ENCODE results near the gene FBL.

Gene FBL

DNA sequence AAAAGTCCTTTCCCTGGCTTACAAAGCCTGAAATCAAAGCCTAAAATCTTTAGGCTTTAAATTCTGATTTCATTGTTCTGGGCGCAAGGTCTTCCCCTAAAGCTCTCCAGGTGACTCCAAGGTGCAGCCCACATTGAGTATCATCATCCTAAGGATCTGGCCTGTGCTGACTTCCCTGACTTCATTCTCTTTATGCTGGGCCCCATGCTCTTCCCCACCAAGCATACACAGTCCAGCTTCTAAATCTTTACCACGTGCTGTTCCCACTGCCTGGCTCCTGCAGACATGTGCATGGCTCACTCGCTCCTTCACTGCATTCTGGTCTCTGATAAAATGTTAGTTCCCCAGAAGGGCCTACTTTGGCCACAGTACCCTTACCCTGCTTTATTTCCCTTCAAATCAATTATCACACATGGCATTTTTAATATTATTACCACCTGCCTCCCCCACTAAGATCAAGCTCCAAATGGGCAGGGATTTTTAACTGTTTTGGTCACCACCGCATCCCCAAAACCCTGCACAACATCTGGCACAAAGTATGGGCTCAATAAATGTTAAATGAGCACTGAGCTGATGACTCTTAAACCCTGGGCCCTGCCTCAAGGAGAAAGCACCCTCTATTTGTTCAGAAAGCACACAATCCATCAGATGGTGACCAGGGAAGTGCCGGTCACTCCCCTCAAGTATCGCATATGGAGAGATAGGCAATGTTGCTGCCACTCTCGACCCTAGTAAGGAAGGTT is 3.3 kb downstream of the FBL start:
- DNase-seq (ENCODE audit: low read depth), result no peak

DNA sequence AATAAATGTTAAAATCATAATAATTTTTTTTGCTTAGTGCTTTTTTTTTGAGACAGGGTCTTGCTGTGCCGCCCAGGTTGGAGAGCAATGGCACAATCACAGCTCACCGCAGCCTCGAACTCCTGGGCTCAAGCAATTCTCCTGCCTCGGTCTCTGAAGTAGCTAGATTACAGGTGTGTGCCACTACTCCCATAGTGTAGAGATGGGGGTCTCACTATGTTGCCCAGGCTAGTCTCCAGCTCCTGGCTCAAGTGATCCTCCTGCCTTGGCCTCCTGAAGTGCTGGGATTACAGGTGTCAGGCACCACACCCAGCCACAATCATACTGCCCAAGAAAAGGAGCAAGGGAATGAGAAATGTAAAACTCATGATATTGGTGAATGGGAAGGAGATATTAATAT is 5.1 kb downstream of the FBL start:
- DNase-seq (ENCODE audit: low read depth), result no peak

DNA sequence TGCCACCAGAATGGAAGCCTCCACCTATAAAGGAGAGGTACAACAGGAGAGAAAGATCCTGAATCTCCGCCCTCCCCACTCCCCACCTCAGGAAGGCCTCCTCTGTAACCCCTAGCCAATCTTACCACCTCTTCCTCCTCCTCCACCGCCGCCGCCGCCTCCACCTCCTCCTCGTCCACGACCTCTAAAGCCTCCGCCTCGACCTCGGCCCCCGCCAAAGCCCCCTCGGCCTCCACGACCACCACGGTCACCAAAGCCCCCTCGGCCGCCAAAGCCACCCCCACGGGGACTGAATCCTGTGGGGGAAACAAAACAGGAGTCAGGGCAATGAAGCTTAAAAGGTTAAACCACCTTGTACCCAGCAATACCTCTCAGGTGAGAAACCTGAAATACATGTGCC is 5.7 kb downstream of the FBL start:
- no peak for DNase-seq (ENCODE audit: low read depth)

DNA sequence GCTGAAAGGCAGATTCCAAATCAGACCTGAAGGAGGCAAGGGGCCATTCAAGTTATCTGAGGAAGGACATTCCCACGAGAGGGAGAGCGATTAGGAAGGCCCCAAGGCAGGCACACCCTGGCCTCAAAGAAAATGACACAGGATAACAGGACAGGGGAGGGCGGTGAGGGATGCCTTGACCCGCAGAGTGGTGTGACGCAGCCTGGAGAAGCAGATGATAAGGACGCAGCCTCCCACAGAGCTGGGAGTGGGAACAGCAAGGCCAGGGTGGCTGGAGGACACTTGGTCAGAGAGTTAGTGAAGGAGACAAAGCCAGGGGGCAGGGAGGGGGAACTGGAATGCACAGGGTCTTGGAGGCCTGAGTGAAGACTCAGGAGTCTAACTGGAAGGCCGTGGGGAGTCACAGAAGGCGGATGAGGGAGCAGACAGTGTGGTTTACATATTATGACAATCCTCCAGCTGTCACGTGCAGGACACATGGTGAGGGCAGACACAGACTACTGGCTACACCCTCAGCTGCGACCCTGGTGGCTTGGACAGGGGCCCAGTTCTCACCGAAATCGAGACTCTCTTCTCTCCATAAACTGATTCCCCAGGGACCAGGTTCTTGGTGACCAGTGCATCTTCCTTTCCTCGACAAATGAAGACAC is 6.4 kb downstream of the FBL start:
- DNase-seq (ENCODE audit: low read depth), result no peak

DNA sequence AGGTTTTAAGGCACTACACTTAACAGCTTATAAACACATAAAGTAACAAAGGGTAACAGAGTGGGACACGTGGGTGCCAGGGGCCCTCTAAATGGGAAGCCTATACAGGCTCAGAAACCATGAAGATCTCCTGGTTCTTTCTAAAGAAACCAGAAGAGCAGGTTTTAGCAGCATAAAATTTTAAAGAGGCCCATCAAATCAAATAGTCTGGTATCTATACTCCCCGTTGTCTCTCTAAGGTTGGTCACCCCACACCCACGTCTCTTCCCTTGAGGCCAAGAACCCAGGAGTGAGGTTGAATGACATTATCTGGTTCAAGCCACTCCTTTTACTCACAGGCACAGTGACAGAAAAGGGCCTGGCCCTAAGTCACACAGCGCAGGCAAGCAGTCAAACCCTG is 7.6 kb downstream of the FBL start:
- no peak for DNase-seq (ENCODE audit: low read depth)

DNA sequence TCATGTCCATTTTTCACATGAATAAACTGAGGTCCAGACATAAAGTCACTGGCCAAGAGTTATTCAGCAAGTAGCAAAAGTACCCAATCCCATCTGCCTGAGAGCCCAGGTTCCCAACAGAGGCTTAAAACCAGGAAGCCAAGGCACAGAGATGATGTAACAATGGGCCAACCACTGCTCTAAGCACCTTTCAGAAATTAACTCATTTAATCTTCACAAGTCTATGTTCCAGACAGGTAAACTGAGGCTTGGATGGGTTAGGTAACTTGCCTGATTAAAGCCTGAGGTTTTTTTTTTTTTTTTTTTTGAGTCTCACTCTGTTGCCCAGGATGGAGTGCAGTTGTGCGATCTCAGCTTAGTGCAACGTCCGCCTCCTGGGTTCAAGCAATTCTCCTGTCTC is 8.2 kb downstream of the FBL start:
- DNase-seq (ENCODE audit: low read depth), result no peak

DNA sequence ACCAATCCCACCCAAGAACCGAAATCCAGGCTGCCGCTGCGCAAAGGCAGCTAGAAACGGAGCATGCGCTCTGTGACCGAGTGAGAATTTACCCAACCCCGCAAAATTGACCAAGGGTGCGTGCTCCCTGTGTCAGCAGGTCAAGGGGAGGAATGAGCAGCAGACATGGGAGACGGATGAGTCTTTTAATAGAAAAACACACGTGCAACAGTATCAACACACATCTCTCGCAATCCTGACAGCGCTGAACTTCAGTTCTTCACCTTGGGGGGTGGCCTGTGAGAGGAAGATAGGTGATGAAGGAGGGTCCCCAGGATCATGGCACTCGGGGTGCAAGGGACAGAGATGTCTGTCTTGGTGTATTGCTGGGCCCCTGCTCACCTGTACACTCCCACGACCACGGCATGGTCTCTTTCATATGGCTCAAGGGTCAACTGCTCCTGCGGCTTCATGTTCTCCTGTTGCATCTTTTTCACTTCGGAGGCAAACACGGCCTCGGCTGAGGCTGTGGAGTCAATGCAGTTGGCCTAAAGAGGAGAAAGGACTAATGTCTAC is 11.8 kb downstream of the FBL start:
- no peak for DNase-seq (ENCODE audit: low read depth)

DNA sequence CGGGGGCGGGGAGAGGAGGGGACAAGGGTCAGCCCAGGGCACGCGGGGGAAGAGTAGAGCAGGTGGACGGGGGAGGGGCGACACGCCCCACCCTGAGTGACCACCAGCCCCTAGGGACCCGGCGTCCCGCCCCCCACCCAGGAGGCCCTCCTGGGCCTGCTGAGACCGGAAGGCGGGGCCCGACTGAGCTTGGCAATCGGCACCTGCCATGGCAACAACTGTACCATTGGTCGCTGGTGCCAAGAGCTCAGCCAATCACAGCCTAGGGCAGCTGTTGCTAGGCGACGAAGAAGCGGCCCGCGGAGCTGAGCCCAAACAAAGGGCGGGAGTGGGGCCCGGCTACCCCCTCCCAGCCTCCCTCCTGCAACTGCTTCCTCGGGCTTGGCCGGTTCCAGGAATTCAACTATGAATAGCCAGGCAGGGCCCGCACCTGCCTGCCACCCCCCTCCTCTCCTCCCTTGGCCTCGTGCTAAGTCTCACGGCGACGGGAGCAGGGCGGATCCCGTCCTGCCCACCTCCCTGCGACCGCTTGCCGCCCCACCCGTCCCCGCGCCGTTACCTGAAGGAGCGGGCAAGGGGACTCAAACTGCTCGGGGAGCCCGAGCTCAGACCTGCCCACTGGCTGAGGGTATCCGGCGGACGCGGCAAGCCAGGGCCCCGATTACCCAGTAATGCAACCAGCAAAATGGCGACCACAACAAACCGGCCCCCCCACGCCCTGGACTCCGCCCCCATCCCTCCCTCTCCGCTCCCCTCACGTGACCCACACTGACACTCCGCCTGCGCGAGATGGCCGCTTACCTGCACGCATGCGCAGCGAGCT is 12.5 kb downstream of the FBL start, which contains the start of gene DYRK1B:
Gene DYRK1B (minus strand): TSS at position 699 of the 823 bp plus-strand sequence. CDS start 2,295 bp downstream, outside the sequence.
- DNase-seq (ENCODE audit: low read depth), result peak; percentile 92

DNA sequence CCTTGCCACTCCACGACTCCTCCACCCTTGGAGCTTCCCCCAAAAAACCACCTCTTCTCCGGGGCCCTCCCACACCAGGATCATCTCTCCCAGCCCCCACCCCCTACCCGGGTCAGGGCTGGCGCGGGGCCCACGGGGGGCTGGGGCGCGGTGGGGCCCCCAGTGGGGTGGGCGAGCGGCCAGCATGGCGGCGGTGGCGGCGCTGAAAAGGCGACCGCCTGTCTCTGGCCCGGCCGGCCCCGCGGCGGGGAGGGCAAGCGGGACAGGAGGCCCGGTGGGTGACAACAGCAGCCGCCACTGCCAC is 13.1 kb downstream of the FBL start:
- DNase-seq (ENCODE audit: low read depth), result no peak

DNA sequence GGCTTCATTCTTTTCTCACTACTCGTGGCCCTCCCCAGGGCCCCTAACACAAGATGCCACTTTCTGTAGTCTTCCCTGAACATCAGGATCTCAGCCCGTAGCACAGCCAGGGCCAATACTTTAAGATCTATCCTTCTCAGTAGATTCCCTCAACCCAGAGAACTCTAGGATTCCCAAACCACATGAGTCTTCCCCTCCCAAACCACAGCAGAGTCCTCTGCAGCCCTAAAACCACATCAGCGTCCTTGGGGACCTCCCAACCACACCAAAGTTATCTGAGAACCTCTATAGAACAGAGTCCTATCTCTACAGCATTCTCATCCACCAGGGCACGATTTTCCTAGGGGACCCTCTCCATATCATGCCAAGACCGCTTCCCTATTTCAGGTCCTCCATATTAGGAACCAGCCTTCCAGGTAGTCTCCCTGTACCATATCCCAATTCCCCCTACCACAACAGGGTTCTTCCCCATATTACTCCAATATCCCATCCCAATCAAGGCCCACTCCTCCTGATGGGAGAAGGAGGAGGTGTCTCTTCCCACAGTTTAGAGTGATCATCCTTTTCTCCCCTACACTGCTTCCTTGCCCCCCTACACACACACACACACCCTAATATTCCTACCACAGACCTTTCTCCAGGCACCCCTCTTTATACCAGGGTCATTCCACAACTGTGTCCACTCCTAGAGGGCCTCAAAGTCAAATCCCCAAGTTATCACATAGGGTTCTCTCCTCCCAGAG is 13.7 kb downstream of the FBL start:
- no peak for DNase-seq (ENCODE audit: low read depth)

DNA sequence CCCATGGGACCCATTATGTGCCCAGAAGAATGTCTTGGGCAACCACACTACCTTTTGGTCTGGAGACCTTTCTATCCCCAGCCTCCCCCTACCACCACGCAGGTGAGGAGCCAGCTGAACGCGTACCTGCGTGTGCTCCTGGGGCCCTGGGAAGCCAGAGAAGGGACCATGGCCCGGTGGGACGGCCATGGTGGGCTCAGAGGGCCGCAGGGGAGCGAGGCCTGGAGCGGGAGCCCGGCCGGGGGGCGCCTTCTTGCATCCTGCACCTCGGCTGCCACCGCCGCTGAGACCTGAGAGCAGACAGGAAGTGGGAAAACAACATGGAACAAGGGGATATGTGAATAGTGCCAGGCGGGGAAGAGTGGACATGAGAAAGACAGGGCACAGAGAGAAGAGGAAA is 14.5 kb downstream of the FBL start:
- DNase-seq (ENCODE audit: low read depth), result no peak

DNA sequence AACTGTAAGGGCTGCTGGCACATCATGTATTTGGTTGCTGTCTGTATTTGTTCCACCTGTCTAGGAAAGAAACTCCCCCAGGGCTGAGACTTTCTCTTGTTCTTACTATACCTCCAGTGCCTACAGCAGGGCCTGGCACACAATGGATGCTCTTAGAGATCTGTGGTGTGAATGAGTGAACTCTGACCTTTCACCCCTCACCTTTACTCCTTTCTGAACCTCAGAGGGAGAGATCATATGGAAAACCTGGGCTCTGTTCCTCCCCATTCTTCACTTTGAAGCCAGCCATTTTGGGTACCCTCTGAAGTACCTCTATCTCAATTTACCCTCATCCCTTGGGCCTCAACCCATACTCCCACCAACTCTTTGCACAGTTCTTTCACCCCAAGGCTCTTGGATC is 15.3 kb downstream of the FBL start:
- no peak for DNase-seq (ENCODE audit: low read depth)

DNA sequence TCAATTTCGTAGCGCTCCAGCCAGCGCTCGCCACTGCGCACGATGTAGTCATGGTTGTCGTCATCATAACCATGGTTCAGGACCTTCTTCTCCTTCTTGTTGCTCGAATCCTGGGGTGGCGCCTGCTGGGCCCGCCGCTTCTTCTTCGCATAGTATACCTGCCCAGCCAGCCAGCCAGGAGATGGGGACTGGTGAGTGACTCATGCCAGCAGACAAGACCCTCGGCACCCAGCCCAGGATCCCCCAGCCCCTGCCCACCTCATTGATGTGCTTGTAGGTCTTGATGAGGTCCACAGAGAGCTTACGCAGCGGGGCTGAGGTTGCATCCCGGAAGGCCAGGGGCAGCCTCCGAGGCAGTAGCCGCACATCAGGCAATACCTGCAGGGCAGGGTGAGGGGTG is 15.8 kb downstream of the FBL start:
- DNase-seq (ENCODE audit: low read depth), result no peak

DNA sequence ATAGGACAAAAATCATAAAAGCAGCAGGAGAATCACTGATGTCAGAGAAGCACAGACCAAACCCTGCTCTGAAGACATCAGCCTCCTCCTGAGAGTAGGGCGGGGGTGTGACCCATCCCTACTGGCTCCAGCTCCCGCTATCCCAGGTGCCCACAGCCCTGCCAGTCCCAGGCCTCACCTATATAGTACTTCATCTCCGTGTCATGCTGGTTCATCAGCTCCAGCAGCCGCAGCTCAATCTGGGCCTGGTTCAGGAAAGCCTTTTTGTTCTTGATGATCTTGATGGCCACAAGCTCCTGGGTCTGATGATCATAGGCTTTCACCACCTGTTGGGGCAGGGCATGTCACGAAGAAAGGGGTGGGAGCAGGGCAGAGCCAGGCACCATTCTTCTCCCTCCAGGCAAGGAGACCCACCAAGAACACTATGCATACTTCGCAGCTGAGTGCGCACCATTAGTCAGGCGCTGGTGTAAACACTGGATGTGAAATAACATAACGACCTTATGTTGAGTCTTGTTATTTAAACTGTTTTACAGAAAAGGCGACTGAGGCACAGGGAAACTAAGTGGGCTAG is 16.4 kb downstream of the FBL start:
- DNase-seq (ENCODE audit: low read depth), result no peak

DNA sequence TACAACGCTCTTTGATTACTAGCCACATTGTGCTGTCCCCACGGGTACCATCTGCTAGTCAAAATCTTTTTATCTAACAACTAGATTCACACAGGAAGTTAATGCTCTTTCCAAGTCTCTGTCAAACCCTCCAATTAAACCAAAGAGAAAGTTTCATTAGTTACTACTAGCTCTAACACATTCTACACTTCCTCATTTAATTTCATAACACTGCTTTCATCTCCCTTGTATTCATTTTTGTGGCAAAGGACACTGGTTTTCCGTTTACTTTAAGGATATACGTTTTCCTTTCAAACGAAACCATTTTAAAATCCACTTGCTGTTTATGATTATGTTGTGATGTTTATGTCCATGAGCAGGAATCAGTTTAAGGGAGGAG is 17.5 kb downstream of the FBL start:
- DNase-seq (ENCODE audit: low read depth), result no peak

DNA sequence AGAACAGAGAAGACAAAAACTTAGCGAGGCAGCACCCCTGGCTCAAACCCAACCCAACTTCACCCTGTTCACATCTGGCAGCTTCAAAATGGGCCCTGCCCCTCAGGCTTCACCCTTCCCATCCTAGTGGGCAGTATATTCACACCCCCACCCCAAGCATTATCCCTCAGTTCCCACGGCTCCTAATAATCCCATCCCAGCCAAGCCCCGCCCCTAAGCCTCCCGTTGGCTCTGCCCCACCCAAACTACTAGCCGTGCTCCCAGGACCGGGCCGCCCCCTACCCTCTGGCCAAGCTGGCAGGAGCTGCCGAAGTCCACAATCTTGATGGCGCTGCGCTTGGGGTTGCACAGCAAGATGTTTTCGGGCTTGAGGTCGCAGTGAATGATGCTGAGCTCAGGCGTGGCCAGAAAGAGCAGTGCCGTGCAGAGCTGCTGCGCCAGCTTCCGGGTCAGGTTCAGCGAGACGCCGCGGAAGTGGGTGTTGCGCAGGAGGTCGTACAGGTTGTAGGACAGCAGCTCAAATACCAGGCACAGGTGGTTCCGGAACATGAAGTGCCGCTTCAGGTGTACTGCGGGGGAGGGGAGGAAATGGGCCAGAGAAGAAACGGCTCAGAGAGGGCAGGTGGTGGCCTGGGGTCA is 18.0 kb downstream of the FBL start:
- DNase-seq (ENCODE audit: low read depth), result no peak

DNA sequence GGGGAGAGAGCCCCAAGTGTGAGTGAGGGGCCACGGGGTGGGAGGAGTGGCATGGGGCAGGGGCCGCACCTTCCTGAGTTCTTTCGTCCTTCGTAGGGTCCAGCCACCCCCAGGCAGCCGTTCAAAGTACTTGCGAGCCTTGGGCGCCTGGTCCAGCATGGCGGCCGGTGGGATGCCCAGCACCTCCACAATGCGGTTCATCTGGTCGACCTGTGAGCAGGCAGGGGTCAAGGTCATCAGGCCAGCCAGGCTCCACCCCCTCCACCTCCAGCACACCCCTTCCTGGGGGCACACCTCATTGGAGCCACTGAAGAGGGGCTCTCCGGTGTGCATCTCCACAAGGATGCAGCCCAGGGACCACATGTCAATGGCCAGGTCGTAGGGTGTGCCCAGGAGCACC is 19.0 kb downstream of the FBL start:
- DNase-seq (ENCODE audit: low read depth), result no peak

DNA sequence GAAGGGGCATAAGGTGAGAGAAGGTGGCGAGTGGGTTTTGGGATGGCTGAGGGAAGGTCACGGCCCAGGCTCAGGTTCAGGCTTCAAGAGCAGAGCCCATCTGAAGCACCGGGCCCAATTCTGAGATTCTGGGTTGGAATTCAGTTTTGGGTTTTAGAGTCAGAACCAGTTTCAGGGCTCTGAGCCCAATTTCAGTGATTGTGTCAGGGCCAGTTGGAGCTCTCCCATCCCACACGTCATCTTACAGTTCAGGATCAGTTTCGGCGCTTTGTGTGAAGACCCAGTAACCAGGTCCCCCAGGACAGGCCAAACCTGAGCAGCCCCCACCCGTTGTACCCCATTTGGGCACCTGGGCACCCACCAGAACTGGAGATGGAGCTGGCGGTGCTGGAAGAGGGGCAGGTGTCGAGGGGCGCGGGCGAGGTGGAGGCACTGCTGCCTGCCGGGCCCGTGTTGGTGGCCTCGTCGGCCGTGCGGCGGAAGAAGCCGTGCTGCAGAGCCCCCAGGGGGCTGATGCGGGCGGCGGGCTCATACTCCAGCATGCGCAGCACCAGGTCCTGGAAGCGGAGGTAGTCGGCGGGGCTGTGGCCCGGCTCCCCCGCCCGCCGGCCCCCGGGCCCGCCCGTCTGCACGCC is 19.8 kb downstream of the FBL start:
- no peak for DNase-seq (ENCODE audit: low read depth)

DNA sequence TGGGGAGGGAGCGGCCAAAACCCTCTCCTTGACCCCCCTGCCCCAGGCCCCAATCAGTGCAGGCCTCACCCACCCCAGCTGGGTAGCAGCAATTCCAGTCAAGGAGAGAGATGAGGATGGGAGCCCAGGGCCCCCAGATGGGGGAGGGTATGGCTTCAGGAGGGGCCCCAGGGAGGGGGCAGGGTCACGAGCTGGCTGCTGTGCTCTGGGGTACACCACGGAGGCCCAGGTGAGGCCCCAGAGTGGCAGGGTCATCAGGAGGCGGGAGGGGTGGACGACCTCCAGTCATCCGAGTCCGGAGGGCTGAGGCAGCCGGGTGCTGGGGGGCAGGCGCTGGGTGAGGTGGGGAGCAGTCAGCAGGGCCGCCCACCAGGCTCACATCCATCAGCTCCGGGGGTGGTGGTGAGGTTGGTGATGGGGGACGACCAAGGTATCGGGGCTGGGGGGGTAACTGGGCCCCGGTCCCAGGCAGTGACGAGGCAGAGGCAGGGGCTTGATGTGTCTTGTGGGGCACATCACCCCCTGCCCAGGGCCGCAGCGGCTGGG is 20.6 kb downstream of the FBL start:
- no peak for DNase-seq (ENCODE audit: low read depth)

DNA sequence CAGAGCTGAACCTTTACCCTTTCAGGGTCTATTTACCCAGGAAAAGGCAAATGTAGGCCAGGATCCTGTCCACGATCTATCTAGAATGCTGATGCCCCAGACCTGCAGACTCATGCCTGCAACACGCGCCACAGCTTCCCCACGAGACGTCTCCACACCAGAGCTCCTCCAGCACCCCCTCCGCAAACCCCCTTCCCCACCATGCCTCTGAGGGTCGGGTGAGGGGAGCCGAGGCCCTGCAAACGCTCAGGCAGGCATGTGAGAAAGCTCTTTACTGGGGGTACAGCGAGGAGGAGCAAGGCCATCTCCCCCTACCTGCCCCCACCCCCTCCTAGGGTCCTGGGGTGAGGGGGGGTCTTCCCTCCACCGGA is 21.1 kb downstream of the FBL start:
- no peak for DNase-seq (ENCODE audit: low read depth)

Measured in GM04504 (cell line).